ENCODE data around the gene PHF5A. TPM values are rescaled to one million over a fixed set of nuclear protein-coding genes. Genes with fewer than 3 reads are reported as not detected.
"Not testable (repeated sequence)": the region's sequence is repeated elsewhere in the genome, so short reads cannot be mapped to it uniquely, and the experiment has no call there.

Gene PHF5A
- total RNA-seq, 3 donors from 2014 or later: 27.0 to 31.7 (median 29.7) TPM

DNA sequence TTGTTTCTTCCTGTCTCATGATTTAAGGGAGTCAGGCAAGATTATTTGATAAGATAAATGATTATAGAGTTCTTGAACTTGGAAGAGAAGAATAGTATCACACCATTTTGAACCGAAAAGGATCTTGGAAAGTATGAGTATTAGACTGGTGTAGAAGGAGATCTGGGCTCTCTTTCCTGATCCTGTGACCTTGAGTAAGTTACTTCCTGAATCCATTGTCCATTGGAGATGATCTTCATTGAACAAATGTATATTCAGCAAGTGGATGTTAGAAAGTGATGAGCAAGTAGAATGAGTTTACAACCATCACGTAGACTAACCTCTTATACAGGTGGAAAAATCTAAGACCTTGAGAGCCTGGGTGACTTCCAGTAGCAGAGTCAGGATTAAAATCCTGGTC lies 2.4 kb upstream of the PHF5A start:
- TF ChIP-seq, protein P1, sequence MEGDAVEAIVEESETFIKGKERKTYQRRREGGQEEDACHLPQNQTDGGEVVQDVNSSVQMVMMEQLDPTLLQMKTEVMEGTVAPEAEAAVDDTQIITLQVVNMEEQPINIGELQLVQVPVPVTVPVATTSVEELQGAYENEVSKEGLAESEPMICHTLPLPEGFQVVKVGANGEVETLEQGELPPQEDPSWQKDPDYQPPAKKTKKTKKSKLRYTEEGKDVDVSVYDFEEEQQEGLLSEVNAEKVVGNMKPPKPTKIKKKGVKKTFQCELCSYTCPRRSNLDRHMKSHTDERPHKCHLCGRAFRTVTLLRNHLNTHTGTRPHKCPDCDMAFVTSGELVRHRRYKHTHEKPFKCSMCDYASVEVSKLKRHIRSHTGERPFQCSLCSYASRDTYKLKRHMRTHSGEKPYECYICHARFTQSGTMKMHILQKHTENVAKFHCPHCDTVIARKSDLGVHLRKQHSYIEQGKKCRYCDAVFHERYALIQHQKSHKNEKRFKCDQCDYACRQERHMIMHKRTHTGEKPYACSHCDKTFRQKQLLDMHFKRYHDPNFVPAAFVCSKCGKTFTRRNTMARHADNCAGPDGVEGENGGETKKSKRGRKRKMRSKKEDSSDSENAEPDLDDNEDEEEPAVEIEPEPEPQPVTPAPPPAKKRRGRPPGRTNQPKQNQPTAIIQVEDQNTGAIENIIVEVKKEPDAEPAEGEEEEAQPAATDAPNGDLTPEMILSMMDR (IDR thresholded peaks at IDR 0.05): no peak
- peaks cover 25% of the 10 kb centered on the region for H3K4me1 ChIP-seq (ENCODE audit: low read depth)
- ATAC-seq: no peak
- H3K4me3 ChIP-seq: no peak overlapping the region
- no peaks in the 10 kb centered on the region for H3K9me3 ChIP-seq
- no peaks in the 10 kb centered on the region for H3K36me3 ChIP-seq (ENCODE audit: low read depth)
- DNase-seq: no peak
- intact Hi-C loops (cut with DNase I, micrococcal nuclease): no loop called here

DNA sequence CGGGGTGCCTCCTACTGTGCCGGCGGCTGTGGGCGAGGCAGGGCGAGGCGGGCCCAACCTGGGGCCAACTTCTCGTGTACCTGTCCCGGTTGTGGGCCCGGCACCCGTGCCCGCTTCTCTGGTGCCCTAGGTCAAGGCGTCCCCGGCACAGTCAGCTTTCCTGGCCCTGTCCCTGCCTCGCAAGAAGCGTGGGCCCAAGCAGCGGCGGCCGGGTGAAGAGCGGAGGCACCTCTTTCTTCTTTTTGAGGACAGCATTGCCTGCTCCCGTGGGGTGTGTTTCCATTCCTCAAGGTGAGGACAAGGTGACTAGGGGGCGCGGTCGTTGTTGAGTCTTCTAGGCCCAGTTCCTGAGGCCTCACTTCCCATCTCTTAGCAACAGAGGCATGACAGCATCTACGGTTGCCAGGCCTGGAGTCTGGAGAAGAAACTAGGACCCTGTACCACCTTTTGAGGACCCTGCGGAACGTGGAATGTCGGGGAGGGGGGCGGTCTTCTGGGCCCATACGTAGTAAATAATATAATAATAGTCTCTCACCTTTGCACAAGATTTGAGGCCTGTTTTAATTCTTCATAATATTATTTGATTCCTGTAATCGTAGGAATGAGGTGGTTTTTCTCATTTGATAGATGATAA lies 843 bp upstream of the PHF5A start:
- ATAC-seq (peak; percentile 70), DNase-seq (peak in 1 of 3 donors; percentile 86)
- Histone ChIP-seq H3K9me3 (no peaks in the 10 kb centered on the region), H3K36me3 (ENCODE audit: low read depth) (peaks cover under 1% of the 10 kb centered on the region), H3K4me1 (ENCODE audit: low read depth) (peaks cover 25% of the 10 kb centered on the region), H3K4me3 (peak overlapping the region; percentile 89)
- intact Hi-C loops (cut with DNase I, micrococcal nuclease): no loop called here
- TF ChIP-seq, protein P1 (IDR thresholded peaks at IDR 0.05): no peak

DNA sequence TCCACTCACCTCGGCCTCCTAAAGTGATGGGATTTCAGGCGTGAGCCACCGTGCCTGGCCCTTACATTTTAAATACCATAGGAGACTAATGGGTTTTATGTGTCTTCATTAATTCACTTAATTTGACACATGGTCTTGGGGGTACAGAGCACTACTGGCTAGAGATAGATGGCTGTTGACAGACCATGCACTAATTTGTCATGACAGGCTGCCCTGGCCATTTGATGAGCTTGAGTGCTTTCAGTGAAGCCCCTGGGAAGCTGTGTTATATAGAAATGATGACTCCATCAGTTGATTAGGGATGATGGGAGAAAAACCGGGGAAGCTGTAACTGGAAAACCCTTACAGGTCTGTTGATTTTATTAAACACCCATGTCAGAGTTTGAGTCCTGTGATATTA lies 6.6 kb downstream of the PHF5A start:
- Histone ChIP-seq H3K4me3 (no peak overlapping the region), H3K4me1 (ENCODE audit: low read depth) (no peaks in the 10 kb centered on the region), H3K9me3 (no peaks in the 10 kb centered on the region), H3K36me3 (ENCODE audit: low read depth) (peaks cover 4% of the 10 kb centered on the region)
- DNase-seq: no peak
- no peak for ATAC-seq
- TF ChIP-seq, protein P1 (IDR thresholded peaks at IDR 0.05): no peak
- intact Hi-C loops (cut with DNase I, micrococcal nuclease): no loop called here

DNA sequence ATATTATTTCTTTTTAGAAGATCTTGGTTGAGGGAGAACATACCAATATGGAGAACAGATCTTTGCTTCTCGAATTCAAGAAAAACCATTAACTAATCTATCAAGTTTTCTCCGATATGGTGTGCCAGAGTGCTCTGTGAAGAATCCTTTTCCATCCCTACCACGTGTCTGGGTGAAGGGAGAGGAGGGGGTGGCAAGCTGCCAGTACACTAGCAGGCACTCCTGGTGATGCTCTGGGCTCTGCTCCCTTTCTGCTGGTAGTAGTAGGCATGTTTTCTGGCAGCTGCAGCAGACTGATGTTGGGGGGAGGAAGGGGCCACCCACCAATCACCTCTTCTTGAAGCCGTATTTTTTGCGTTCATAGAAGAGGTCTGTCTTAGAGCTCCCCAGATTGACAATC lies 8.4 kb downstream of the PHF5A start:
- ATAC-seq; DNase-seq; H3K4me1 ChIP-seq (ENCODE audit: low read depth); H3K4me3 ChIP-seq; intact Hi-C loops (cut with DNase I, micrococcal nuclease); H3K9me3 ChIP-seq; H3K36me3 ChIP-seq (ENCODE audit: low read depth): not testable (repeated sequence)

DNA sequence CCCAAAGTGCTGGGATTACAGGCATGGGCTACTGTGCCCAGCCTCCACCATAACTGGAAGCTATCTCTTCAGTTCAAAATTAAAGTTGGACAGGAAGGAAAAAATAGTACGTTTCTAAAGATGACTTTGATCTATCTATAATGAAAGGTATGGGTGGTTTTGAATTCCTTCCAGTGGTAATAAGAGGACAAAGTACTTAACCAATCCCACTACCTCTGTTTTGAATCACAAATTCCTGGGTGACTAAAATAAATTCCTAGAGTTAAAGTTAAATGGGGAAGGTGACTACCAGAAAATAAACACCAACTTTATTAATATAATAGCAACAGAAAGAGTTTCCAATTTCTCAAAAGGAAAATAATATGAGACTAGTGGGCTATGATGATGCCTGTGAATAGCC lies 9.1 kb downstream of the PHF5A start:
- Histone ChIP-seq H3K4me3 (no peak overlapping the region), H3K4me1 (ENCODE audit: low read depth) (no peaks in the 10 kb centered on the region), H3K9me3 (no peaks in the 10 kb centered on the region), H3K36me3 (ENCODE audit: low read depth) (peaks cover 4% of the 10 kb centered on the region)
- intact Hi-C loops (cut with DNase I, micrococcal nuclease): no loop called here
- ATAC-seq (no peak), DNase-seq (no peak)
- TF ChIP-seq, protein P1 (IDR thresholded peaks at IDR 0.05): no peak

DNA sequence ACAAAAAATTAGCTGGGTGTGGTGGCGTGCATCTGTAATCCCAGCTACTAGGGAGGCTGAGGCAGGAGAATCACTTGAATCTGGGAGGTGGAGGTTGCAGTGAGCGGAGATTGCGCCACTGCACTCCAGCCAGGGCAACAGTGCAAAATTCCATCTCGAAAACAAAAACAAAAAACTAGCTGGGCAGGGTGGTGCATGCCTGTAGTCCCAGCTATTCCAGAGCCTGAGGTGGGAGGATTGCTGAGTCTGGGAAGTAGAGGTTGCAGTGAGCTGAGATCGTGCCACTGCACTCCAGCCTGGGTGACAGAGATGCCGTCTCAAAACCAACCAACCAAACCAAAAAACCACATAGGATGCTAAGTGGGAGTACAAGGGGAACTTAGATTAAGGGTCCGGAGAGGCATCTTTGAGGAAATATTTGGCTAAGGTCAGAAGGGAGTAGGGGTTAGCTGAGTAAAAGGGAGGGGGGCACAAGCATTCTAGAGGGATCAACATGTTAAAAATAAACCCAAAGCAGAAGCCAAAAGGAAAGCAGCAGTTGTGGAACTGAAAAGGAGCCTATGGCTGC lies 10.2 kb downstream of the PHF5A start:
- TF ChIP-seq, protein P1 (IDR thresholded peaks at IDR 0.05): no peak
- DNase-seq (no peak), ATAC-seq (no peak)
- intact Hi-C loops (cut with DNase I, micrococcal nuclease): no loop called here
- no peak overlapping the region for H3K4me3 ChIP-seq
- H3K4me1 ChIP-seq (ENCODE audit: low read depth): no peaks in the 10 kb centered on the region
- H3K36me3 ChIP-seq (ENCODE audit: low read depth): no peaks in the 10 kb centered on the region
- no peaks in the 10 kb centered on the region for H3K9me3 ChIP-seq
